HG03432 (cell line): ENCODE results near the gene GGN.
"Not testable (repeated sequence)": the region's sequence is repeated elsewhere in the genome, so short reads cannot be mapped to it uniquely, and the experiment has no call there.

Experiments used
- ATAC-seq: cut with Tn5 transposase; IDR thresholded peaks from one replicate; pipeline ENCODE4 v1.9.1; 2021; ENCODE audit warnings: mild to moderate bottlenecking, moderate library complexity; ENCODE audit not compliant: unreplicated experiment

Gene GGN

DNA sequence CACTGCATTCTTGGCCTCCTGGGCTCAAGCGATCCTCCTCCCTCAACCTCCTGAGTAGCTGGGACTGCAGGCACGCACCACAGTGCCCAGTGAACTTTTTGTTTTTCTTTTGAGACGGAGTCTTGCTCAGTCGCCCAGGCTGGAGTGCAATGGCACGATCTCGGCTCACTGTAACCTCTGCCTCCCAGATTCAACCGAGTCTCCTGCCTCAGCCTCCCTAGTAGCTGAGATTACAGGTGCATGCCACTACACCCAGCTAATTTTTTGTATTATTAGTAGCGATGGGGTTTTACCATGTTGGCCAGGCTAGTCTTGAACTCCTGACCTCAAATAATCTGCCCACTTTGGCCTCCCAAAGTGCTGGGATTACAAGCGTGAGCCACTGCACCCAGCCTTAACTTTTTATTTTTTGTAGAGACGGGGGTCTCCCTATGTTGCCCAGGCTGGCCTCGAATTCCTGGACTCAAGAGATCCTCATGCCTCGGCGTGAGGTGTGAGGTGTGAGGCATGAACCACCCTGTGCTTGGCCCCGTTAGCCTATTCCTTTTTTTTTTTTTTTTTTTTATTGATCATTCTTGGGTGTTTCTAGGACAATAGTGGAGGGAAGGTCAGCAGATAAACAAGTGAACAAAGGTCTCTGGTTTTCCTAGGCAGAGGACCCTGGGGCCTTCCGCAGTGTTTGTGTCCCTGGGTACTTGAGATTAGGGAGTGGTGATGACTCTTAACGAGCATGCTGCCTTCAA lies 24.7 kb downstream of the GGN start:
- ATAC-seq, result not testable (repeated sequence)

DNA sequence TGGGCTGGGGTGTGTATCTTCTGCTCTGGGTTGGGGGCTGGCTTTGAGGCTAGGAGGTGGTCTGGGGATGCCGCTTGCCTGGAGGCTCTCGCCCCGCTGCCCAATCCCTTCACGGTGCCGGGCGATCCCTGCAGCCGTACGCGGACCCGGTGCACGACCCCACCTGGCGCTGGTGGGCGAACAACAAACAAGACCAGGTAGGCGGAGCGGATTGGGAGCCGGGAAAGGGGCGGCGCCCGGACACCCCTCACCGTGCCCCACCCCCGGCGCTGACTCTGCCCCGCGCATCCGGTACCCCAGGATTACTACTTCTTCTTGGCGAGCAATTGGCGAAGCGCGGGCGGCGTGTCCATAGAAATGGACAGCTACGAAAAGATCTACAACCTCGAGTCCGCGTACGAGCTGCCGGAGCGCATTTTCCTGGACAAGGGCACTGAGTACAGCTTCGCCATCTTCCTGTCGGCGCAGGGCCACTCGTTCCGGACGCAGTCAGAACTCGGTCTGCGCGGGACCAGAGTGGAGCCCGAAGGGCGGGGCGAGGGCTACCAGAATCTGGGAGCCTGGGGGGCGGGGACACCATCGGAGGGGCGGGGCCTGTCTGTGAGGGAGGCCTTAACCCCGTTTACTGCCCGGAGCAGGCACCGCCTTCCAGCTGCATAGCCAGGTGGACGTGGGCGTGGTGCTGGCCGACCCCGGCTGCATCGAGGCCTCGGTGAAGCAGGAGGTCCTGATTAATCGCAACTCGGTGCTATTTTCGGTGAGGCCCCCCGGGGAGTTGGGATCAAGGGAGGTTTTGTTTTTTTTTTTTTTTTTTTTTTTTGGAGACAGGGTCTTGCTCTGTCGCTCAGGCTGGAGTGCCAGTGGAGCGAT lies 25.5 kb downstream of the GGN start:
- ATAC-seq, result no peak

DNA sequence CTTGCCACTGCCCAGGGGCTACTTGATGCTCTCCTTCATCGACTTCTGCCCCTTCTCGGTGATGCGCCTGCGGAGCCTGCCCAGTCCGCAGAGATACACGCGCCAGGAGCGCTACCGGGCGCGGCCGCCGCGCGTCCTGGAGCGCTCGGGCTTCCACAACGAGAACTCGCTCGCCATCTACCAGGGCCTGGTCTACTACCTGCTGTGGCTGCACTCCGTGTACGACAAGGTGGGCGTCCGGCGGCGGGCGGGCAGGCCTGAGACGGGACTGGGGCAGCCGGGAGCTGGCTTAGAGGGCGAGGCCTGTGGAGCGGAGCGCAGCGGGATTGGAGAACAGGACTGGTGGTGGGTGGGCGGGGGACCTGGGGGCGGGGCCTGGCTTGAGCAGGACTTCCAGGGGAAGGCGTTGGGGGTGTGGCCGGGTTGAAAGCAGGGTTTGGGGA lies 26.2 kb downstream of the GGN start:
- no peak for ATAC-seq

DNA sequence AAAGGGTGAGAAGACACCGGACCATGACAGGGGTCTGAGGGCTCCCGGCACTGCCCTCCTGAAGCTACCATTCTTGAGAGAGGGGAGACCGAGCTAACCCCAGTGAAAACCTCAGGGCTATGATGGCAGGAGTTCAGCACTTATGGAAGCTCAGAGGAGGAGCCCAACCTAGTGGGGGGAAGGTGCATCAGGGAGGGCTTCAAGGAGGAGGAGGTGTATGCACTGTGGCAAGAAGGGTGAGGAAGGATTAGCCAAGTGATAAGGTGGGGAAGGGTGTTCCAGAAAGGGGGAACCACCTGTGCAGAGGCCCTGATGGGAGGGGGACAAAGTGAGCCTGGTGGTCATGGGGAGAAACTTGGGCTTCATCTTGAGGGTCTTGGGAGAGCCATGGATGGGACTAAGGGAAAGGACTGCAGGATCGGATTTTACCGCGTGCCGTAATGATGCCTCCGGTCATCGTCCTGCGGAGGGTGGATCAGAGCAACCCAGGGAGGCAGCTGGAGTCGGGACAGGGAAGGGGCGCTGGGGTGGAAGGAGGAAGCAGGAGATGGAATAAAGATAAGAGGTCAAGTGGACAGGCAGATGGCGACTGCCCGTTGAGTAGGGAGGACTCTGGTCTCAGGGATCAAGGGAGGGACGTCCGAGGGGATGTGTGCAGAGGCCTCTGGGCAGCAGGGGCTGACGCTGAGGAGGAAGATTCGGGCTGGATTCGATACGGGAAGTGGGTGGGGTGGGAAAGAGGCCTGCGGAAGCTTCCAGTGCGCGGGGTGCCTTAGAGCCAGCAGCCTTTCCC lies 26.8 kb downstream of the GGN start:
- ATAC-seq, result no peak

DNA sequence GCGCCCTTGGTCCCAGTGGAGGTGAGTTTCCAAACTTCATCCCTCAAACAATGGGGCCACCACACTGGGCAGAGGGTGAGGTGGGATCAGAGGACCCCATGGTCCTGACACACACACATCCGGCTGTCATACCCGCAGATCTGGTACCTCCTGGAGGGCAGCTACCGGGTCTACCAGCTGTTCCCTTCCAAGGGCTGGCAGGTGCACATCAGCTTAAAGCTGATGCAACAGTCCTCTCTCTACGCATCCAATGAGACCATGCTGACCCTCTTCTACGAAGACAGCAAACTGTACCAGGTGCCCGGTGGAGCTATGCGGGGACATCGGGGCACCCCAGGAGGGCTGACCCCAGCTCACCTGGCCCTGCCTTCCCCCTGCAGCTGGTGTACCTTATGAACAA lies 27.5 kb downstream of the GGN start:
- ATAC-seq, result no peak

DNA sequence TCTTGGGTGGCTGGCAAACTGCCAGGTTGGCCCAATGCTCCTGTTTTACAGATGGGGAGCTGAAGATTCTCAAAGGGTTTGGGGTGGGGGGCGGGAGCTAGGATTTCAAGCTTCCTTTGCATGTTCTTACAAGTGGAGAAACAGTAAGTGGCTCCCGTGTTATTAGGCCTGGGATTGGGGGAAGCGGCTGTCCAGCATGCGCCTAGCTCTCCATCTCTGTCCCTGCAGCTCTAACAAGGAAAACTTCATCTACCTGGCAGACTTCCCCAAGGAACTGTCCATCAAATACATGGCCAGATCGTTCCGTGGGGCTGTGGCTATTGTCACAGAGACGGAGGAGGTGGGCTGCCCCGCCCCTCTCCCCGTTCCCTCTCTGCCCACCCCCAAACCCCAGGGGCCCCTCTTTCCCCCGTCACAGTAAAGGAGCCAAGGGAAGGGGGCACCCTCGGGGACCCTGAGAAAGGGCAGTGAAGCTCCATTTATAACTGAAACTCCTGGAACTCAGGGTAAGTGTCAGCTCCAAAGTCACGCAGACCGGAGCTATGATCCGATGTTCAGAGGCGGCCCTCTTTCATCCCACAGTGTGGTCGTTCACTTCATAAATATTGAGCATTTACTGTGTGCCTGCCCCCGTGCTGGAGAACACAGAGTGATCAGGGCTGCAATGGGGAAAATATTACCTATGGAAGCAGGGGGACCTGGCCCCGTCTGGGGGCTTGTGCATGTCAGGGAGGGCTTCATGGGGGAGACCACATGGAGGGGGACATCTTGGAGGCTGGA lies 28.4 kb downstream of the GGN start:
- ATAC-seq, result no peak

DNA sequence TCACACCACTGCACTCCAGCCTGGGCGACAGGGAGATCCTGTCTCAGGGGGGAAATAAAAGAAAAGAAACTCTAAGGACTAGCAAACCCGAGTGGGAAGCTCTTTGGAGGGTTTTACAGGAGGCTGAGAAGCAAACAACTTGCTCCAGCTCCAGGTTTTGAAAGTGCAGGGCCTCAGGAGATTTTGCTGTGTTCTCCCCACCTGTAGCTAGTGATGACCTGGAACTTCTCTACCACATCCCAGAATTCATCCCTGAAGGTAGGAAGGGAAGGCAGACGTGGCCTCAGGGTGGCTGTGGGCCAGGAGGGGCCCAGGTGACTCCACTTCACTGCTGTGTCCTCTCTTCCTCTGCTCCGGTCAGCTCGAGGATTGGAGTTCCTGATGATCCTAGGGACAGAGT lies 29.8 kb downstream of the GGN start:
- ATAC-seq, result no peak

DNA sequence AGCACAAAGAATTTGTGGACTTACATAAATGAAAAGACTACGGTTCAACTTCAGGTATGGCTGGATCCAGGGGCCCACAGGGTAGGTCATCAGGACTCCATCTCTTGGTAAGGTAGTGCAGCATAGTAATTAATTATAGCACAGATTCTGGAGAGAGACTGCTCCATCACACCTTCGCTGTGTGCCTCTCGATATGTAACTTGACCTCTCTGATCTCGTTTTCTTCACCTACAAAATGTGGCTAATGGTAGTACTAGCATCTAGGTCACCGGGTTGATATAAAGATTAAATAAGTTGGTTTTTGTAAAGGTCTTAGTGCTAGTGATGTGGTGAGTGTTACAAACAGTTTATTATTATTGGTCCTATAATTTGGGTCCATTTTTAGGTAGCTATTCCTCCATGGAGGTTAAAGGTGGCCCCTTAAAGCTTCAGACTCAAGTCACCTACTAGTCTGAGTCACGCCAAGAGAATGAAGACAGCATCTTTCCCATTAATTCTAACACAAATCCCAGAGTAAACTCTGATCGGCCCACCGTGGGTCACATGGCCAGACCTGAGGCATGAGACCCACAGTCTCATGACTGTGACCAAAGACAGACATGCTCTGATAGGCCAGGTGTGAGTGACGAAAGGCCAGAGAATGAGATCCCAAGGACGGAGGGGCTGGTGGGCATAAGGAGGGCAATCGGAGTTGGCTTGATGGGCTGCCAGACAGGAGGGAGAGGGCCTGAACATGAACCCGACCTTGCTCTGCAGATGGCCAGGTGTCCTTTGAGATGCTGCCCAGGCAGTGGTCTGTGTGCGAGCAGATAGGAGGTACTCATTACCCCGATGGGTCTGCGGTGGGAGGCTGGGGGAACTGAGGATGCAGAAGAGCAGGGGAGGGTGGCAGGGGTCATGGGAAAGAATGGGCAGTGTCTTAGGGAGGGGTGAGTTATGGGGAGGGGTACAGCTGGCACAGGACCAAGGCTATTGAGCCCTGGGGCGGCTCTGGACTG lies 31.8 kb downstream of the GGN start:
- ATAC-seq, result no peak

DNA sequence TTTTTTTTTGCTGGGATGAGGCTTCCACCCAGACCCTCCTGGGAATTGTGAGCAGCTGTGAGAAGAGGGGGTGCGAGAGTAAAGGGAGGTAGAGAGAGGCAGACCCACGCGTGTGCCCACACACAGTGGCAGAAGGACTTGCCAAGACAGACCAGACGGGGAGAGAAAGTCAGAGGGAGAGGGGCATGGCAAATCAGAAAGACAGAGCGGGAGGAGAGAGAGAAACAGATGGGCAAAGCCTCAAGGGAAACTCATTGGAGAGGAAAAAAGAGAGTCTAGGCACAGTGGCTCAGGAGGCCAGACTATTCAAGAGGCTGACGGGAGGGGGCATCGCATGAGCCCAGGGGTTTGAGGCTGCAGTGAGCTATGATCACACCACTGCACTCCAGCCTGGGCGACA lies 35.2 kb downstream of the GGN start:
- no peak for ATAC-seq

DNA sequence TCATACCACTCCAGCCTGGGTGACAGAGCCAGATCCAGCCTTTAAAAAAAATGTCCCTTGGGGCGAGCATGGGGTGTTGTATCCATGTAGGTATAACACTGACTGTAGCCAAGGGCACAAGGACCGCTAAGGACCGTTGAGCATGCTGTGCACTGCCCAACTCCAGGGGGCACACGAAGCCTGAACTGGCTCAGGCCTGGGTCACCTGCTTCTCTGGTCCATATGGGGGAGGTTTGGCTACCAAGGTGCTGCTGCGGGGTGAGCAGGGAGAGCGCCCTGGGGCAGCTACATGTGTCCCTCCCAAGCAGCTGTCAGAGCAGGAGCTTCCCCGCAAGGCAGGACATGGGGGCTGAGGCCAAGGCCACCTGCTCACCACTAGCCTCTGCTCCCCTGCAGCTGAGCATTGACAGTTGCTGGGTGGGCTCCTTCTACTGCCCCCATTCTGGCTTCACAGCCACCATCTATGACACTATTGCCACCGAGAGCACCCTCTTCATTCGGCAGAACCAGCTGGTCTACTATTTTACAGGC lies 35.9 kb downstream of the GGN start:
- no peak for ATAC-seq

DNA sequence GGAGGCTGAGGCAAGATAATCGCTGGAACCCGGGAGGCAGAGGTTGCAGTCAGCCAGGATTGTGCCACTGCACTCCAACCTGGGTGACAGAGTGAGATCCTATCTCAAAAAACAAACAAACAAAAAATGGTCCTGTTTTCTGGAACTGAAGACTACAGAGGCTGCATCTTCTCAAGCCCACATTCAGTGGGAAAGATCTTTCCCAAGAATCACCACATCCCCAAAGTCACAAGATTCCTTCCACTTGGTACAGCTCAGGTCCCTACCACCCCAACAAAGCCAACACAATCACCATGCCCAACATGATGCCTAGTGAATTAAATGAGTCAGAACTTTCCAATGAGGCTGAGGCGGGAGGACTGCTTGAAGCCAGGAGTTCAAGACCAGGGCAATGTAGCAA lies 37.0 kb downstream of the GGN start:
- ATAC-seq, result no peak

DNA sequence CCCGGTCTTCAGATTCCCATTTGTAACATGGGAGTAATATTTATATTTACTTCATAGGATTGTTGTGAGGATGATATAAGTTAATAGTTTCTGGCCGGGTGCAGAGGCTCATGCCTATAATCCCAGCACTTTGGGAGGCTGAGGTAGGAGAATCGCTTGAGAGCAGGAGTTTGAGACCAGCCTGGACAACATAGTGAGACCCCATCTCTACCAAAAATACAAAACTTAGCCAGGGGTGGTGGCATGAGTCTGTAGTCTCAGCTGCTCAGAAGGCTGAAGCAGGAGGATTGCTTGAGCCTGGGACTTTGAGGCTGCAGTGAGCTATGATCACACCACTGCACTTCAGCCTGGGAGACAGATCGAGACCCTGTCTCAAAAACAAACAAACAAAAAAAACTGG lies 41.0 kb downstream of the GGN start:
- ATAC-seq, result no peak

DNA sequence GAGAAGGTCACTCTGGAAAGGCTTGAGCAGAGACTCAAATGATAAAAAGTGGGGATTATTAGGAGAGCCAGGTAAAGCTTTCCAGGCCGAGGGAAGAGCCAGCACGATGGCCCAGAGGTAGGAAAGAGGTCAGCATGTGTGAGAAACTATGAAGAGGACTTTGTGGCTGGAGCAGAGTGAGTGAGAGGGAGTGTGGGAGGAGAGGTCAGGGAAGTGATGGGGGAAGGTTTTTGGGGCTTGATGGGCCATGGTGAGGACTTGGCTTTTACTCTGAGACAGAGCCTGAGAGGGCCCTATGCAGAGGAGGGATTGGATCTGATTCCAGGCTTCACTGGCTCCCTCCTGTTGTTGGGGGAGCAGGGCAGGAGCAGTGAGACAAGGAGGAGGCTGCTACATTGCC lies 46.9 kb downstream of the GGN start:
- no peak for ATAC-seq

DNA sequence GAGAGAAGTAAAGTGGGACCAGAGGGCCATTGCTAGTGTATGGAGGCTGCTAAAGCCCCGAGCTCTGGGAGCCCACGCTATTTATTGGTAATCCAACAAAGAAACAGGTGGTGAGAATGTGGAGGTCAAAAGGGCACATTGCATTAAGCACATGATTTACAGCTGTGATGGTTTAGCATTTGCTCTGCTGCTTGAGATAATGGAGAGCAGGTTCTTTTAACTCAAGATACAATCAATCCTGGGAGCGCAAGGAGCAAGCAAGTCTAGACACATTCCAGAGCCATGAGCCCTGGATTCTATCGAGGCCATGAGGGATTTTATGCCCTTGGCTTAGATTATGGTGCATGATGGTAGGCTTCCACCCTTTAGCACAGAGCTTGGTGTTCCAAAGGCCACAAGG lies 48.8 kb downstream of the GGN start:
- ATAC-seq, result not testable (repeated sequence)

DNA sequence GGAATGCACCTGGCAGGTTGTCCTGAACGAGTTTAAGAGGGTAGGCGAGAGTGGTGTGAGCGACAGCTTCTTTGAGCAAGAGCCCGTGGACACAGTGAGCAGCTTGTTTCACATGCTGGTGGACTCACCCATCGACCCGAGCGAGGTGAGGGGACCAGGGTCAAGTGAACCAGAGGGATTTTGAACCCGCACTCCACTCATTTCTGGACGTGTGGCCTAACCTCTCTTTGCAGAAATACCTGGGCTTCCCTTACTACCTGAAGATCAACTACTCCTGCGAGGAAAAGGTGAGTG lies 50.5 kb downstream of the GGN start:
- no peak for ATAC-seq

DNA sequence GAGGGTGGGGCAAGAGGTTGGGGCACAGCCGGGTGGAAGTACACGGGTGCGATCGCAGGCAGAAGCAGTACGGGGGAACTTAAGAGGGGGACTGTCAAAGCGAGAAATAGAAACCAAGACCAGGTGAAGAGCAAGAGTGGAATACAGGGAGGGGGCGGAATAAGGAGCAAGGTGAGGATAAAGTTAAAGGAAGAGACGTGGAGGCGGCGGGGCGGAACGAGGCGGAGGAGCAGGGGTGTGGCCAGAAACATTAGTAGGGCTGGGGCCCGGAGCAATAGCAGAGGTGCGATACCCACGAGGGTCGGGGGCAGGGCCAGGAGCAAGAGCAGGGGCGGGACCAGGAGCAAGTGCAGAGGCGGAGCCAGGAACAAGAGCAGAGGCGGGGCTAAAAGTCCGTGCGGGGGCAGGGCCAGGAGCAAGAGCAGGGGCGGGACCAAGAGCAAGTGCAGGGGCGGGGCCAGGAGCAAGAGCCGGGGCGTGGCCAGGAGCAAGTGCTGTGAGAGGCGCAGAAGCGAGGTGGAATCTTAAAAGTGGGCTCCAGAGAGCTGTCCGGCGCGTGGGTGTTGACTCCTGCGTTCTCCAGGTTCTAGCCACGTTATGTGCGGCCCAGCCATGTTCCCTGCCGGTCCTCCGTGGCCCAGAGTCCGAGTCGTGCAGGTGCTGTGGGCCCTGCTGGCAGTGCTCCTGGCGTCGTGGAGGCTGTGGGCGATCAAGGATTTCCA lies 51.0 kb downstream of the GGN start:
- ATAC-seq, result peak; percentile 52

DNA sequence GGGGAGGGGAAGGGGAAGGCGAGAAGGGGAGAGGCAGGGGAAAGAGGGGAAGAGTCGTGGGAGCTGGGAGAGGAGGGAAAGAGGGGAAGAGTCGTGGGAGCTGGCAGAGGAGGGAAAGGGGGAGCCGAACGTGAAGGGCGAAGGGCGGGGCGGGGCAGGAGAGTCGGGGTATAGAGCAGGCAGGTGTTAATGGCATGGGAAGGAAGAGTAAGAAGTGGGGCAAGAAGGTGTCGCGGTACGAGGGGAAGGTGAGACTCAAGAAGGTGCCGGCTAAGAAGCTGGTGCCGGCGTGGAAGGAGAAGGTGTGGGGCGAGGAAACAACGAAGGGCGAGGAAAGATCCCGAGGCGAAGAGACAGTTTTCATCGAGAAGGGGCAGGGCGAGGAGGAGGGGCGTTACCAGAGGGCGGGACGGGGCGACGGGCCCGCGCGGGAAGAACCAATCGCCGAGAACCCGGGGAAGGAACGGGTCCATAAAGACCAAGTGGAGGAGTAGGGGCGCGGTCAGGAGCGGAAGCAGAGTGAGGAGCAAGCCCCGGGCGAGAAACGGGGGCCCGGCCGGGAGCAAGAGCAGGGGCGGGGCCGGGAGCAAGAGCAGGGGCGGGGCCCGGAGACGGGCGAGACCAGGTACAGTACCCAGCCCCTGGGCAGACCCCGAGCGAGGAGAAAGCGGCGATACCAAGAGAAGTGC lies 51.7 kb downstream of the GGN start:
- ATAC-seq, result peak; percentile 69
